NK-92 (cell line): Measurements from ENCODE around the gene UTS2B.

ENCODE experiments used
- DNase-seq: peaks from one replicate; lab custom pipeline; 2025; ENCODE audit not compliant: unreplicated experiment; lab: John Stamatoyannopoulos, UW

Gene UTS2B

GRCh38 chr3:191353022-191353777, 22.9 kb upstream of the UTS2B start:
- no peak for DNase-seq

DNA sequence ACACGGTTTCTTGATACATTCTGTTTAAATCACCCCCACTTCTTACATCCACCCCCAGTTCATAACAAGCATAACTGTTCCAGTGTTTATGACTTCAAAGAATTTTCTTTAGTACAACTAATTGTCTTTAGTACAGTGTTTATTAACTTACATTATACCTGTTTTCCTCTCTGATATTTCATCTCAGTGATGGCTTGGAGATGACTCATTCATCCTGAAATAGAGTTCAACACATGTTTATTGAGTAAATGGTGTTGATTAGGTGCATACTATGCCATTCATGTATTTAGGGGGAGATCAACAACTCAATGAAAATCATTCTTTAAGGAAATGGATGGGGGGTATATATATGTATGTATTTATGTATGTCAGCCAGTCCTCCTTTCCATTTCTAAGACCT, 21.7 kb upstream of the UTS2B start:
- DNase-seq, result no peak

GRCh38 chr3:191350396-191351090, 20.2 kb upstream of the UTS2B start:
- DNase-seq, result no peak

GRCh38 chr3:191348098-191348497, 17.8 kb upstream of the UTS2B start:
- no peak for DNase-seq

- DNase-seq, result no peak
These were observed 16.9 kb upstream of the UTS2B start for GRCh38 chr3:191347228-191347627.

- DNase-seq, result no peak
These were observed 15.0 kb upstream of the UTS2B start for GRCh38 chr3:191345334-191345733.

- no peak for DNase-seq
These were observed 13.6 kb upstream of the UTS2B start for GRCh38 chr3:191343913-191344312.

- no peak for DNase-seq
These were observed 12.8 kb upstream of the UTS2B start for GRCh38 chr3:191343115-191343514.

- no peak for DNase-seq
These were observed 12.1 kb upstream of the UTS2B start for GRCh38 chr3:191342411-191342810.

DNA sequence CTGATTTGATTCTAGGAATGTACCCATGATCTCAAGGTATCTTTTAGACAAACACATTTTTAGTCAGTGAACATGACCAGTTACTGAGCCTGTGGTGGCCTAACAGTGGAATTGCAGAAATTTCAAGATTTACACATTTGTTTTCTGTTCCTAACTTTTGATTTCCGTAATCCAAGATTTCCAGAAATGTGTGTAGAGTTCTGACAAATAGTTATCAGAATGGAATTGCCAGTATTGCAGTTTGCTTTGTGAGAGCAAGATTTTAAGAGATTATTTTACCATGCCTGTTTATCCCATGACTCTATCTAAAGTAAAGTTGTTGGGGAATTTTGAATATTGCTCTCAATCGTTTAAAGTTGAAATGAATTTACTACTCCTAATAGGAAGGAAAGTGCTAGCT, 11.7 kb upstream of the UTS2B start:
- no peak for DNase-seq

DNA sequence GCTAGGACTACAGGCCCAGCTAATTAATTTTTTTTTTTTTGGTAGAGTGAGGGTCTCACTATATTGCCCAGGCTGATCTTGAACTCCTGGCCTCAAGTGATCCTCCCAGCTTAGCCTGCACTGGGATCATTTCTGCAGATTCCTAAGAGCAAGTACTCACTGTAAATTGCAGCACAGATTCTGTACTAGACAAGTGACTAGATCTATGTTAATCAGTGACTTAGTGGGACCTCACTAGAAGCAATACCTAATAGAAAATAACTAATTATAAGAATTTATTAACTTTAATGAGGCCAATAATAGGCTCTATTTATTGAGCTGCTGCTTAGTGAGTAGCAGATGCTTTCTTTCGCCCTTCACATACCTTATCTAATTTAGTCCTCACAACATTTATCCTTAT, 10.6 kb upstream of the UTS2B start:
- no peak for DNase-seq

DNA sequence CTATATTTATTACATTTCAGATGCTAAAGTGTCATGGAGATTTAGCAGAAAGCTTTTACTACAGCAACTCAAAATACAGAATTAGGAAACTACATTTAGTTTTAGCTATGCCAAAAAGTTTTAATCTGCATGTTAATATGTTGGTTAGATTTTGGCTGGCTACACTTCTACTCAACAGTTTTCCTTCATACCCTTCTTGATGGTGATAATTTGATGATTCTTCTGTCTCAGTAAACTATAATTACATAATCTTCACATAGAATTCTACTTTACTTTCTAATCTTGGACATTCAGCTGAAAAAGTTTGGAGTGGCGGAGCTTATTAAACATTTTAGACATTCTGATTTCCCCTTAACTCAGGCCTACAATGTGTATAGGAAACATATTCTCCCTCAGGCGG, 10.0 kb upstream of the UTS2B start:
- DNase-seq, result no peak

- DNase-seq, result no peak
These were observed 9.1 kb upstream of the UTS2B start for GRCh38 chr3:191339316-191339917.

GRCh38 chr3:191338177-191338488, 7.8 kb upstream of the UTS2B start:
- no peak for DNase-seq

DNA sequence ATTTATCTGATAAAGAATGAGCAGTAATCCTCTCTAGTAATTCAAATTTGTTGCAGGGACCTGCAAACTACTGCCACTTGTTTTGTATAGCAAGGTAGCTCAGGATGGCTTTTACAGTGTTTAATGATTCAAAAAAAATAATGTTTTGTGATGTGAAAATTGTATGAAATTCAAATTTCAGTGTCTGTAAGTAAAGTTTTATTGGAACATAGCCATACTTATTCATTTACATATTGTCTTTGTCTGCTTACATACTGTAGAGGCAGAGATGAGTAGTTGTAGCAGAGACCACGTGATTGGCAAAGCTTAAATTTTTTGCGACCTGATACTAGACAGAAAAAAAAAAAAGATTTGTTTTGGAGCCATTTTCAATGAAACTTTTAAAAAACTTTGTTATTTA, 6.5 kb upstream of the UTS2B start:
- no peak for DNase-seq

- no peak for DNase-seq
These were observed 4.1 kb upstream of the UTS2B start for GRCh38 chr3:191334346-191334893.

- no peak for DNase-seq
These were observed 3.1 kb upstream of the UTS2B start for GRCh38 chr3:191333298-191333880.

GRCh38 chr3:191331388-191331787, 1.1 kb upstream of the UTS2B start:
- no peak for DNase-seq

DNA sequence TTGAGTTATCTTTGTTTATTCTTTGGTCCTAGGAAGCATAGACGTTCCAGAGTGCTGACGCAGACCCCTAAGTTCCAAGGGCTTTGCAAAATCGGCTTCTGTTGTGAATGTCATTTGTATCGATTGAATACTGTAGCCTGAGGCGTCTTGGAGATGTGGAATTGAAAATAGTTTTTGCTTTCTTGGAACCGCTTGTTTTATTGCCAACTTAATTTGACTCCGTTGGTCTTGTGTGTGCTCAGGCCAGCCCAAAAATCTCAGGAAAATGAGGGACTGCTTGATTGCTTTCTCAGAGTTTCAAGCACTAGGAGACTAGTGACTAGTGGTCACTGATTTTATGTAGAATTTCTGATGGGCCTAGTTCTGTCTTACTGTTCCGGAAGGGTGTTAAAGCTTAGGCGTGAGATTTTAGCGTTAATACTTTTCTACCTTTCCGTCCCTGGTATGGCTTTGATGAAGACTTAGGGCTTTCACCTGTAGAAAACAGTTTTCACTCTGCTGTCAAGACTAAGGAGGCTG, 263 bp upstream of the UTS2B start:
- no peak for DNase-seq

GRCh38 chr3:191328962-191329653, 1.2 kb downstream of the UTS2B start, which contains the start of gene CCDC50:
CCDC50 (plus strand) TSS chr3:191329394; CDS start chr3:191329675, 281 bp downstream.
- DNase-seq, result no peak
